ENCODE data around the gene GRM7. TPM values are rescaled to one million over a fixed set of nuclear protein-coding genes. Genes with fewer than 3 reads are reported as not detected.

GRM7 gene
- total RNA-seq, 1 experiment from 2014 or later = not detected

DNA sequence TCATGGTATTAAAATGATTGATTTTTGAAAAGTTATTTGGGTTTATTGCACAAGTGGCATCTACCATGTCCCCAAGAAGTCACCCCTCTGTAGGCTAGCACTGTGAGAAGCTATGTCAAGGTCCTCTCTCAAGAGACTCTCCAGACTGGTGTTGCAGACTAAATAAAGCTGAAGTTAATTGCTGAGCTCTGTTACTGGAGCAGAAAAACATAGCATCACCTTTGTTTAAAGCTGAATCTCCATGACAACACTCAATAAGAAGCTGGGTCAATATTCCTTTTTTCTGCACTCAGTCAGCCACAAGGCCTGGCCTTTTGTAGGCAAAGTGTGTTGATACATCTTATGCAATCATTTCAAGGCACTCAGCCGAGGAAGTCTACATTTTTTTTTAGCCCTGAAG is 834.1 kb downstream of the GRM7 start:
- Histone ChIP-seq H2AFZ (ENCODE audit: low read depth, low read length, poor library complexity, severe bottlenecking) (no peak overlapping the region), H3K27ac (ENCODE audit: low read depth, low read length) (no peak overlapping the region), H3K79me2 (ENCODE audit: insufficient read depth, low read length) (no peaks in the 10 kb centered on the region), H3K9ac (ENCODE audit: low read length) (no peak overlapping the region), H3K4me2 (ENCODE audit: low read length) (no peak overlapping the region), H3K9me3 (ENCODE audit: control insufficient read depth in 1 of 2, insufficient read depth in 1 of 2, low read depth in 1 of 2, low read length in 2 of 2) (no peaks in the 10 kb centered on the region), H3K36me3 (ENCODE audit: control insufficient read depth in 1 of 2, insufficient read depth in 2 of 2, low read length in 2 of 2) (no peaks in the 10 kb centered on the region), H3K4me3 (replicated peaks in 1 of 2; ENCODE audit: low read depth in 1 of 2, low read length in 2 of 2) (no peak overlapping the region), H3K9me2 (ENCODE audit: insufficient read depth) (no peaks in the 10 kb centered on the region), H4K20me1 (ENCODE audit: insufficient read depth) (no peaks in the 10 kb centered on the region), H3K27me3 (ENCODE audit: insufficient read depth, low read length) (no peaks in the 10 kb centered on the region), H3K4me1 (ENCODE audit: control insufficient read depth in 1 of 2, insufficient read depth in 2 of 2, low read length in 2 of 2) (no peaks in the 10 kb centered on the region)
- TF ChIP-seq EGR1 (IDR thresholded peaks at IDR 0.05; ENCODE audit: low read depth) = no peak
- TF ChIP-seq ZNF274 (IDR thresholded peaks at IDR 0.05; ENCODE audit: low read depth, low read length) = no peak
- TF ChIP-seq MAX (IDR thresholded peaks at IDR 0.05) = no peak
- no peak for TF ChIP-seq ZFX (IDR thresholded peaks at IDR 0.05)
- no peak for TF ChIP-seq CEBPB (IDR thresholded peaks at IDR 0.05; ENCODE audit: low read depth)
- BruUV-seq (replicated peaks) = no TSS peak
- DNase-seq (ENCODE audit: low read depth, low spot score) = no peak
- CTCF ChIA-PET = no interaction called here
- RAD21 ChIA-PET (ENCODE audit: low non-redundant PET in 1 of 2, low total read pairs in 2 of 2, uncharacterized antibody in 2 of 2, unreplicated experiment in 2 of 2) = no interaction called here
- ATAC-seq = no peak
- intact Hi-C loops (cut with micrococcal nuclease) = no loop called here
- POLR2A ChIA-PET = no interaction called here

GRCh38 chr3:7696320-7696719 is 835.4 kb downstream of the GRM7 start:
- Histone ChIP-seq H3K36me3 (ENCODE audit: control insufficient read depth in 1 of 2, insufficient read depth in 2 of 2, low read length in 2 of 2) (no peaks in the 10 kb centered on the region), H4K20me1 (ENCODE audit: insufficient read depth) (no peaks in the 10 kb centered on the region), H2AFZ (ENCODE audit: low read depth, low read length, poor library complexity, severe bottlenecking) (no peak overlapping the region), H3K4me1 (ENCODE audit: control insufficient read depth in 1 of 2, insufficient read depth in 2 of 2, low read length in 2 of 2) (no peaks in the 10 kb centered on the region), H3K79me2 (ENCODE audit: insufficient read depth, low read length) (no peaks in the 10 kb centered on the region), H3K9me3 (ENCODE audit: control insufficient read depth in 1 of 2, insufficient read depth in 1 of 2, low read depth in 1 of 2, low read length in 2 of 2) (no peaks in the 10 kb centered on the region), H3K9ac (ENCODE audit: low read length) (no peak overlapping the region), H3K4me2 (ENCODE audit: low read length) (no peak overlapping the region), H3K4me3 (replicated peaks in 1 of 2; ENCODE audit: low read depth in 1 of 2, low read length in 2 of 2) (no peak overlapping the region), H3K27ac (ENCODE audit: low read depth, low read length) (no peak overlapping the region), H3K27me3 (ENCODE audit: insufficient read depth, low read length) (no peaks in the 10 kb centered on the region), H3K9me2 (ENCODE audit: insufficient read depth) (no peaks in the 10 kb centered on the region)
- CTCF ChIA-PET = no interaction called here
- ATAC-seq (no peak), DNase-seq (ENCODE audit: low read depth, low spot score) (no peak)
- intact Hi-C loops (cut with micrococcal nuclease) = no loop called here
- RAD21 ChIA-PET (ENCODE audit: low non-redundant PET in 1 of 2, low total read pairs in 2 of 2, uncharacterized antibody in 2 of 2, unreplicated experiment in 2 of 2) = no interaction called here
- BruUV-seq (replicated peaks) = no TSS peak
- POLR2A ChIA-PET = no interaction called here
- TF ChIP-seq ELF1 (IDR thresholded peaks at IDR 0.05; ENCODE audit: borderline replicate concordance, low read depth) (no peak), ZBTB33 (IDR thresholded peaks at IDR 0.05; ENCODE audit: extremely low read depth, insufficient replicate concordance, low read length) (no peak), SRF (IDR thresholded peaks at IDR 0.05; ENCODE audit: low read depth) (no peak), CTCF (IDR thresholded peaks at IDR 0.05 in 2 of 3, conservative IDR thresholded peaks at IDR 0.05 in 1 of 3; ENCODE audit: borderline replicate concordance in 1 of 3, insufficient read depth in 1 of 3, low read depth in 2 of 3, low read length in 2 of 3) (no peak), ZNF274 (IDR thresholded peaks at IDR 0.05; ENCODE audit: low read depth, low read length) (no peak), EZH2 (IDR thresholded peaks at IDR 0.05) (no peak), CEBPB (IDR thresholded peaks at IDR 0.05; ENCODE audit: low read depth) (no peak), ZFX (IDR thresholded peaks at IDR 0.05) (no peak), JUND (IDR thresholded peaks at IDR 0.05) (no peak), RAD21 (IDR thresholded peaks at IDR 0.05; ENCODE audit: low read depth) (no peak), SP1 (IDR thresholded peaks at IDR 0.05; ENCODE audit: low read depth) (no peak), POLR2A (IDR thresholded peaks at IDR 0.05; ENCODE audit: borderline replicate concordance, extremely low read depth, insufficient read depth, insufficient read length) (no peak), YY1 (IDR thresholded peaks at IDR 0.05; ENCODE audit: extremely low read depth, insufficient replicate concordance, low read depth, low read length) (no peak), POLR2AphosphoS5 (IDR thresholded peaks at IDR 0.05; ENCODE audit: low read depth, low read length) (no peak), TCF7L2 (IDR thresholded peaks at IDR 0.05; ENCODE audit: borderline replicate concordance, extremely low read depth, insufficient read depth, insufficient read length) (no peak), FOSL1 (IDR thresholded peaks at IDR 0.05; ENCODE audit: low read depth) (no peak)
- TF ChIP-seq, protein P1, sequence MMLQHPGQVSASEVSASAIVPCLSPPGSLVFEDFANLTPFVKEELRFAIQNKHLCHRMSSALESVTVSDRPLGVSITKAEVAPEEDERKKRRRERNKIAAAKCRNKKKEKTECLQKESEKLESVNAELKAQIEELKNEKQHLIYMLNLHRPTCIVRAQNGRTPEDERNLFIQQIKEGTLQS (IDR thresholded peaks at IDR 0.05) = no peak
